ENCODE measurements around the gene UBE2V1.
"Not testable (repeated sequence)": the region's sequence is repeated elsewhere in the genome, so short reads cannot be mapped to it uniquely, and the experiment has no call there.

Gene UBE2V1

DNA sequence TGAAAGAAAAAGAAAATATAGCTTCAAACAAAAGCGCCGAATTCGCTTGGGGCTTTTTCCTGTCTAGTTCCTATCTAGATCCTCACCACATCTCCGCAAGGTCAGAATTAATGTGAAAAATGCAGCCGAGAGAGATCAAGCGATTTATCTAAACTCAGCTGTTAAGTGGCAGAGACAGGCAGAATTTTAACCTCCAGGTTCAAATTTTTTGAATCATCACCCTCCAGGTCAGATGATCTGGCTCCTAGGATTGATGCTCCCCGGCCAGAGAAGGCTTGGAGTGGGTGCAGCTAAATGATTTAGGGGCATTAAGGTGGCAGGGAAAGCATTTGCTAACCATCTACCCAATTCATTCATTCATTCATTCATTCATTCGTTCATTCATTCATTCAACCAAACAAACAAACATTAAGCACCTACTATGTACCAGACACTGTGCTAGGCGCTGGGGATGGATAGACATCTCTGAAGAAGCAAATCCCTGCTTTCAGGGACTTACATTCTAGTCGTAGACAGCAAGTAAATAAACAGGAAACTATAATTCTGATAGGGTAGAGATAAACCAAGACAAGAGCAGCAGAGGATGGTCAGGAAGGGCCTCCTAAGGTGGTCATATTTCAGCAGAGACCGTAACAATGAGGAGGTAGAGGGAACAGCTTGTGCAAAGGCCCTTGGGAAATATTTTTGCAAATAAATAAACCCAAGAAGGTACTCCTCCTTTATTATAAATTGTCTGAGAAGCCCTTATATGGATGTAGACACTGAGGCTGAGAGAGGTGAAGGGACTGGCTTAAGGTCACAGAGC is 672 bp upstream of the UBE2V1 start:
- DNase-seq = no peak

DNA sequence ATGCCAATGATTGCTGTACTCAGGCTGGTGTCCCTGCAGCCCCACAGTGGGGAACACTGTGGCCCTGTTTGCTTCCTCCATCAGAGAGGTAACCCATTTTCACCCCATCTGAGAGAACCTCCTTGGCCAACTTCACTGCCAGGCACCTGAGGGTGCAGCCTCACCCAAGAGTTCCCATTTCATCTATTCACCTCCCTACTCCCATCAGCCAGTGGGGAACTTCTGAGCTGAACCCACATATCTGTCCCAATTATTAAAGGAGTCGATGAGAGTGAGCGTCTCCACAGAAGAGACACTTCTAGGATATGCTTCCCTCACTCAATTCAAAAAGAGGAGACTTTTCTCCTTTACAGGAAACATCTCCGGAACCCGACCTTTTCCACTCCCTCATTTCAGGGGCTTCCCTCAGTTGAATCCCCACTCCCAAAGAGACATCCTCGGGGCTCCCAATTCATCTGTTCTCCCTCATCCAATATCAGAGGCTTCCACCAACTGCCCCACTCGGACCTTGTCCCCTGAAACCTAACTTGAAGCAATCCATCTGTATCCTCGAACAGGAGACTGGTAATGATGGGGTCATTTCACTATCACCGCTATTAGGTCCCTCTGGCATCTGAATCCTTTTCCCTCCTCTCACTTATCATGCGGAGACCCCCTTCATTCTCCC is 988 bp downstream of the UBE2V1 start:
- no peak for DNase-seq

DNA sequence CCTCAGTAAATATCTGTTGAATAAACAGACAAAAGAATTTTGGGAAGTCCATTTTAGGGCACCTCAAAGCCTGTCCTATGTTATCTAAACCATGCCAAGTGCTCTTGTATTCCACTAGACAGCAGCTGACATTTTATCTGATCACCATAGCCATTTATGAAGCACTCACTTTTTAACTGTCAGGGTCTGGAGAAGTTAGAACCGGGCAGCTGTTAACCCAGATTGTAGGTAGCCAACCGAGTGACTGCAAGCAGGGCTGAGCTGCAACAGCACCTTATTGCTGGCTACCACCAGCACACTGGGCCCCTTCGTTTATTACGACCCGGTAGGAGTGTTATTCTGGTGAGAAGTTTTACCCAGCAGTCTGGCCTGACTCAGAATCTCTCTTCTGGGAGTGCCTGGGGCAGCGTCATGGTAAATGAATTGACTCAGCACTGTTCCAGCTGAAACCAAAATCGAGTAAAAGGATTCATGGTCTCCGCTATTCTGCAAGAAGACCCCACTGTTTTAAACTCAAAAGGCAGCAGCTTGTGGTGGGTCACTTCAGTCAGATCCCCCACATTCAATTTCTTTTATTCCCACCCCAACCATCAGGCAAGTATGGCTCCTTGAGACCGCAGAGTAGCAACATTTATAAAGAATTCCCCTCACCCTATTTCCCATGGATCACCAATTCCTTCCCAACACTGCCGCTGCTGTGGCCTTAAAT is 1.7 kb downstream of the UBE2V1 start:
- DNase-seq = peak; percentile 42

DNA sequence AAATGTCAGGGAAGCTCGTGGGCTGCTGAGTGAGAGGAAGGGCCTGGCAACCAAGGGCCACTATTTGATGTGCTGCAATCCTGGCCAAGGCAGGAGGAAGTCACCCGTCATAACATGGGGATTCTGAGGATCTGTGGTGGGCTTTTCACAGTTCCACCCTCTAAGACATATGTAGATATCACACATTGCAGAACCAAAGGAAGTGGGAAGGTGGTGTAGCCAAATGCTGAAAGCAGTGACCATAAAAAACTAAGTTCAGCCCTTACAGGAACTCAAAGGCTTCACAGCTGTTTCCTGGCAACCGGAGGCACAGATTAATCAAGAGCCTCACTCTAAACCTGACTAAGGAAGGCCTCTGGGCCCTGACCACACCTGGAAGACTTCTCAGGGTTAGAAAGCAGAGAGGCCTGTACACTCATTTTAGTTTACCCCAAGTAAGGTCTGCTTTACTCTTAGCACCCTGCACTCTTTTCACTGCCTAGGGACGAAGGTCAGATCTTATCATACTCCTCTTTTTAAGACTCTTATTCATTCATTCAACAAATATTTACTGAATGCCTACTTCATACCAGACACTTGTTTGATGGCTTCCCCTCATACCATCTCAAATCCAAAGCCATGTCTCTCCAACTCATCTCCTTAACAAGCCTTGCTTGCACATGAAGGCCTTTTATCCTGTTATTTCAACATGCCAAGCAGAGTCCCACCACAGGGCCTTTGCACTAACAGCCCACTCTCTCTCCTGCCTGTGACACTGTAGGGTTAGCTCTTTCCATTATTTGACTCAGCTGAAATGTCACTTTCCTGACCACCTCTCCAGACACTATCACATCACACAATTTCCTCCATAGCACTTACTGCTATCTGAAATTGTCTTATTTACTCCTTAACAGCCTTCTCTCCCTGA is 2.6 kb downstream of the UBE2V1 start:
- DNase-seq = peak; percentile 67

DNA sequence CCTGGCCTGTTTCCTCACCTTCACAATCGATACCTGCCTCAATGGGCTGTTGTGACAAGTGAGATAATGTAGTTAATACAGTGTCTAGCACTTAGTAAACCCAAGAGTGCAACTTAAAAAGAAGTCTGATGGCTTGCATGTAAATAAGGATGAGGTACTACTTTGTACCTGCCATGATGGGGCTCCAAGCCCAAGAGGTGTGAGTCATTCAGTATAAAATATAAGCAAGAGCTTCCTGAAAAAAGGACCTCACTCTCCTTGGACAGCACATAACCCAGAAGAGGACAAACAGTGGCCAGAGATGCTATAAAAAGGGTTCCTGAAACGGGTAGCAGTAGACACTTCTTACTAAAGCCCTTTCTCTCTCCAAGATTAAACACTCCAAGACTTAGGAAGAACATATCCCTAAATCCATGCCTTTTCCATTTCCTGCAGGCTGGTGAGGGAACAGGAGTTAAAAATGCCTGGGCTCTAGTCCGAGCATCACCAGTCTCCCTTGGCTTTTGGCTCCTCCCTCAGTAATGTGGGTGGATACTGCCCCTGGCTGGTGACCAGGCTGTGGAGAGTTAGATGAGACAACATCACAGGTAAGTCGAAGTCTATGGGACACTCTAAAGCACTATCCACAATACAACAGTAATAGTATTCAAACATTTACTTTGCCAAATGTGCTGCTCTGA is 4.3 kb downstream of the UBE2V1 start:
- peak; percentile 35 for DNase-seq

DNA sequence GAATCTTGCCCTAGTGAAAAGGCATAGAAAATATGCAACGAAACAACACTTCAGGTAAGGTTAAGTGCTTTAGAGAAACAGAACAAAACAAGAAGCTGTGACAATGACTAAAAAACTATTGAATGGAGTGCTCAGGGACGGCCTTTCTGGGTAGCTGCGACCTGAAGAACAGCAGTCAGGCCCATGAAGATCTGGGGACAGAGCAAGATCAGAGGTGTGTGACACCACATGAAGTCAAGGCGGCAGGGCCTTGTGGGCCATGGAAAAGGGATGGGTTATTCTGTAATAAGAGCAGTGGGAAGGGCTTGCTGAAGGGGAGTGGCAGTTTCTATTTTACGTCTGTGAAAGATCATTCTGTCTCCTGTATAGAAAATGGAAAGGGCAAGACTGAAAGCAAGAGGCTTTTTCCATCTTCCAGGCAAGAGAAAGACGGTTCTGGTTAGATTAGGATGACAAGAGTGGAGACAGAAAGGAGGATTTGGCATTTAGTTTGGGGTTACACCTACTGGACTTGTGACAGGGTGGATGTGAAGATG is 5.1 kb downstream of the UBE2V1 start:
- DNase-seq = no peak

DNA sequence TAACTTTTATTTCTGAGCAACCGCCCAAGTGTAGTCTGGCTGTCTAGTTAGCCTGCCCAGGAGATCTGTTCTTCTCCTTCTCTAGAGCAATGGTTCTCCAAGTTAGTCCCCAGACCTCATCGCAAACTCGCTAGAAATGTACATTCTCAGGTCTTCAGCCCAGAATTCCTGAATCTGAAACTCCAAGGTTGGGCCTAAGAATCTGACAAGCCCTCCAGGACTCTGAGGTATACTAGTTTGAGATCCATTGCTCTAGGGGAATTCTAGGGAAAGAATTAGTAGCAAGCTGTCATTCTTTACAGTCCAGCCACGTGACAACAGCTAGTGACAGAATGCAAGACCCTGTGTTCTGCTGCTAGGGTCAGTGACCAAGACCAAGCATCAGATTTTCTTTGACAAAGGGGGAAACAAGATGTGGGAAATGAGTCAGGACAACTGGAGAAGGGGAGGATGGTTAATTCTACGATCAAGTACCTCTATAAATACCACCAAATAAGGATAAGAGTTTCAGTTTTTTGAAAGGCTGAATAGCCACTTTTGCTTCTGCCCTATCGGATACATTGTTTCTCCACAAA is 5.8 kb downstream of the UBE2V1 start:
- DNase-seq = no peak

DNA sequence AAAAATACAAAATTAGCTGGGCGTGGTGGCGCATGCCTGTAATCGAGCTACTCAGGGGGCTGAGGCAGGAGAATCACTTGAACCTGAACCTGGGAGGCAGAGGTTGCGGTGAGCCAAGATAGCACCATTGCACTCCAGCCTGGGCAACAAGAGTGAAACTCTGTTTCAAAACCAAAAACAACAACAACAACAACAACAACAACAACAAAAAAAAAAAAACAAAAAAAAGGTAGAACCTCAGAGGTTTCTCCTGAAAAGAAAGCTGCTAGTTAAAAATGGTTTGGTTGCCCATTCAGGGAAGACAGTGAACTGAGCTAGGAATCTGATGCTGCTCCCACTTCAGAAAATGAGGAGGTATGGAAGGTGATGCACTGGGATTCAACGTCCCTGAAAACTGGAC is 6.3 kb downstream of the UBE2V1 start:
- DNase-seq = not testable (repeated sequence)

DNA sequence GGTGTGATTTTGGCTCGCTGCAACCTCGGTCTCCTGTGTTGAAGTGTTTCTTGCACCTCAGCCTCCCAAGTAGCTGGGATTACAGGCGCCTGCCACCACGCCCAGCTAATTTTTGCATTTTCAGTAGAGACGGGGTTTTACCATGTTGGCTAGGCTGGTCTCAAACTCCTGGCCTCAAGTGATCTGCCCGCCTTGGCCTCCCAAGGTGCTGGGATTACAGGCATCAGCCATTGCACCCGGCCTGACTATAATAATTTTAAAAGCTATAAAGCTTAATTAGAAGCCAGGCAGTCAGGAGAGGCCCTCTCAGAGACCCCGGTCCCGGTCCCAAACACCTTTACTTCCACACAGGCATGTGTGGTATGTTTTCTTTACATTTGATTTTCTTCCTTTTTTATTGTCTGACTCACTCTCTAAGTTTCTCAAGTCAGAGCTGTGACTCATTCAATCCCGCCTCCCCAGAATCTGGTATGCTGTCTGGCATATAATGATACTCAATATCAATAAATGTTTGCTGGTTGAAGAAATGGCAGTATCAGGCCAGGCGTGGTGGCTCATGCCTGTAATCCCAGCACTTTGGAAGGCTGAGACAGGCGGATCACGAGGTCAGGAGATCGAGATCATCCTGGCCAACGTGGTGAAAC is 9.4 kb downstream of the UBE2V1 start:
- peak; percentile 71 for DNase-seq

DNA sequence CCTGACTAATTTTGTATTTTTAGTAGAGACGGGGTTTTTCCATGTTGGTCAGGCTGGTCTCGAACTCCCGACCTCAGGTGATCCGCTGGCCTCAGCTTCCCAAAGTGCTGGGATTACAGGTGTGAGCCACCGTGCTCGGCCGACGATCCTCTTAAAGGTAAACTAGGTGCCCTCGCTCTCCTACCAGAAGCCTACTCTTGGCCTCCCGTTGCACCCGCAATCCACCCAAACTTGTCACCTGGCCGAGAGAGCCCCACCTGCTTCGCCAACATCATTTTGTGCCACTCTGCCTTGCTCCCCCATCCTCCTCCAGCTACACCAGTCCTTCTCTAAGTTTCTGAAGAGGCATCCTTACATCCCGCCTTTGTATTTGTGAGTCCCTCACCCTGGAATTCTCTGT is 10.4 kb downstream of the UBE2V1 start:
- DNase-seq = not testable (repeated sequence)

DNA sequence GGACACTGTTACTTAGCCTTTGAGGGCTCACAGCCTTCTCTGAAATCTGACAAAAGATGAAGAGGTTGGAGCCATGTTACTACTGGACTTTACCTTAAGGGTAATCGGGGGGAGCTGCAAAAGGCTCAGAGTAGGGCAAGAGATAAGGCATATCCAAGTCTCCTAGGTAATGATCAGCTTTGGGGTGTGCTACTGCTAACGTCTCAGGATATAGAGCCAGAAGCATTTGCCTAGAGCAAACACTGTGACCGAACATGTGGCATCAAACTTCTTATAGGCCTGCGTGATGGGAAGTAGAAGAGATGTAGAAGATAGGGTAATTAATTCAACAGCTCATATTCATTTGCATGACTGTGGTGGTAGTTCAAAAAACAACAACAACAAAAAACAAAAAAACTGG is 11.1 kb downstream of the UBE2V1 start:
- no peak for DNase-seq

DNA sequence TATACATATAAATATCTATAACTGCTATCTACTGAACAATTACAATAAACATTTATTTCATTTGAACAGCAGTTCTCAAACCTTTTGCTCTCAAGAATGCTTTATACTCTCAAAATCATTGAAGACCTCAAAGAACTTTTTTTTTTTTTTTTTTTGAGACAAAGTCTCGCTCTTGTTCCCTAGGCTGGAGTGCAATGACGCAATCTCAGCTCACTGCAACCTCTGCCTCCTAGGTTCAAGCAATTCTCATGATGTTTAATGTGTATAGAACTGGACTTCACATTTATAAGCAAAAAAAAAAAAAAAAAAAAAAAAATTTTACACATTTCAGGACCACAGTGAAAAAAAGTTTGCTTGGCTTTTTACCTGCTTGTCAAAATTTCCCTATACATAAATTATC is 11.7 kb downstream of the UBE2V1 start:
- no peak for DNase-seq

DNA sequence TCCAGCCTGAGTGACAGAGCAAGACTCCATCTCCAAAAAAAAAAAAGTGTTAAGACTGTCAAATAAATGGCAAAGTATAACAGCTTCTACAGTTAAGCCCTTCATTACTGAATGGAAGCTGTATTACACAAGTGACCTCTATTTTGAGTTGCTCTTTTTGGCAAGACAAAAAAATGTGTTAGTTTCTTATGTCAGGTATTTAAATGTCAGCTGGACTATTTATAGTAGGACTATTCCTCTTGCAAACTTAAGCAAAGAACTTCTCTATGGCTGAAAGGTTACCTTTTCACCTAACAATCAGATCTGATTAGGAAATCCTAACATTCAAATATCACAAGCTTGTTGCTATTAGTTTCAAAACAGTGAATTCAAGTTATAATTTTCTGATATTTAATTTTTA is 12.4 kb downstream of the UBE2V1 start:
- DNase-seq = no peak

DNA sequence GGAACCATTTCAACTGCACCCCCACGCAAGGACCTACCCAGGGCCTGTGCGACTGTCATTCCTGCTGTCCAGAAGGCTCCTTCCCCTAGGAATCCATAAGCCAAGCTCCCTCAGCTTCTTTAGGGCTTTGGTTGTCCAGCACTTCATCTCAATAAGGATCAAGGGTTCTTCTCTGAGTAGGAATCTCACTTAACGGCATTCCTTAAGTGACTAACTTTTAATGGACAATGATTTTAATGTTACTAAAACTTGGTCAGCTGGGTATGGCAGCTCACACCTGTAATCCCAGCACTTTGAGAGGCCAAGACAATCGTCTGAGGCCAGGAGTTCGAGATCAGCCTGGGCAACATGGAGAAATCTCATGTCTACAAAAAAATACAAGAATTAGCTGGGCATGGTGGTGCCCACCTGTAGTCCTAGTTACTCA is 13.4 kb downstream of the UBE2V1 start:
- no peak for DNase-seq

DNA sequence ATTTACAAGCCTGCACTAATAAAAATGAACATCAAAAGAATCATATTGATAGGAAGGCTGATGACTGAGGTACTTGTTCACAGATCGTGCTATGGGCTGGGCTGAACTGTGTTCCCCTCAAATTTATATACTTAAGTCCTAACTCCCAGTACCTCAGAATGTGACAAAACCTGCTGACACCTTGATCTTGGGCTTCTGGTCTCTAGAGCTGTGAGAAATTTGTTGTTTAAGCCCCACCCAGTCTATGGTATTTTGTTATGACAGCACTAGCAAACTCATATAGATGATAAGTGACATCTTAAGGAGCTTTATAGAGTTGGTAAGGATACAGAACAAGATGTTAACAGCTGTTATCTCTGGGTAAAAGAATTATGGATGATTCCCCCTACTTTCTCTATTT is 13.8 kb downstream of the UBE2V1 start:
- DNase-seq = no peak

DNA sequence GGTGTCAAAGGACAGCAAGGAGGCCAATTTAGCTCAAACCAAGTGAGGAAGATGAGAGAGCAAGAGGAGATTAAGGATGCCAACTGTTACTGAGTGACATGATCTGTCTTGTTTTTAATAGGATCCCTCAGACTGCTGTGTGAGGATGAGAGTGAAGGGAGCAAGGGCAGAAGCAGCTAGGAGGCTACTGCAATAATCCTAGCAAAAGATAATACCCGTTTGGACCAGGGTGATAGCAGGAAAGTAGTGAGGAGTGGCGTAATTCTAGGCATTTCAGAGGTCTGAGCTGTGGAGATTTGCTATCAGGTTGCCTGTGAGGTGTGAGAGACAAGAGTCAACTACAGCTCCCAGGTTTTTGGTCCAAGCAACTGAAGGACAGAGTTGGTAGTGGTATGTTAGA is 14.7 kb downstream of the UBE2V1 start:
- DNase-seq = no peak

DNA sequence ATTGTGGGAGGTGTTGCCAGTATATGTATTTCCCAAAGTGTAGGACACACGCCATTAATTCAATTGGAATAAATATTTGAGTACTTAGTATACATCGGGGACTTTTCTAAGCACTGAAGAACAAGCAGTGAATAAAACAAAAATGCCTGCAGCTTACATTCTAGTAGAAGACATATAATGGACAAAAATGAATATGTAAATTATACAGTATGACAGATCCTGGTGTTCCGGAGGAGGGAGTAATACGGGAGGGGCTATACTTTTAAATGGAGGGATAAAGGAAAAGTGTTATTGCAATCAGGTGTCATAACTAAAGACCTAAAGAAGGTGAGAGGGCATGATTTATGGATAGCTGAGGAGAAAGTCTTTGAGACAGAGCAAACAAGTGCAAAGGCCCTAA is 15.1 kb downstream of the UBE2V1 start:
- no peak for DNase-seq

DNA sequence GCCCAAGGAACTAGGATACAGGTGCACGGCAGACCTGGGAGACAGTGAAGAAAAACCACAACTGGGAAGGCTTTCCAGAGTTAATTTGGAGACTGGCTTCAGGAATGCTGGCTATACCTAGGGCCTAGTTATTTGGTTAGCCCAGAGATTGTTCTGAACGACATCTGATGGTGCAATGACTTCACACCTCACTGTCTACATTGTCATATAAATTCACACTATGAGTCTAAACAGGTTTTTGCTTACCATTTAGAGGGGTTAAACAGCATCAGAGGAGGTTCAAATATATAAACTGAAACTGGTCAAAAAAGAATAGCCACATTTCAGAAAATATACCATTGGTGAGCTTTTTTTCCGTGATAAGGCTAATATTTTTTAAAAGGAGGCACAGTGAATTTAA is 16.7 kb downstream of the UBE2V1 start:
- DNase-seq = no peak

DNA sequence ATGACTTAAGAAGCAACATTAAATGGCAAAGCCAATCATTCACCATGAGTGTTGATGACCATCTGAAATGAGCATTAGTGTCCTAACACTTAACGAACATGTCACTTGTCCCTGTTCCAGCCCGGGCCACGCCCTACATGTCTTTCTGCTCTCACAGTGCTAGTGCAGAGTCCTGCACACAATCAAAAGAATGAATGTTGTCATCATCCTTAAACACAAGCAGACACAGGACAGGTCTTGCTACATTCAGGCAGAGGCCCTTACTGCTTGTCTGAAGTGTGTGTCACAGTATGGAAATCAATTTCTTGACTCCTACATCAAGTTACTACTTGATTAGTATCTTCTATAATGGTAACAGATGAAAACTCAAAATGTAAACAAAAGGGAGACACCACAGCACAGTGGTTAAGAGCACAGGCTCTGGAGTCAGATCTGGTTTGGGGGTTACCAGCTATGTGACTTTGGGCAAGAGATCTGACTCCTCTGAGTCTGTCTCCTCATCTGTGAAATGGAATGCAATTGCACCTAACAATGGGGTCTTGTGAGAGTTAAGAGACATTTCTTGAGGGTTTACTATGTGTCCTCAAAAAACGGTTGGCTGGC is 17.4 kb downstream of the UBE2V1 start:
- no peak for DNase-seq

DNA sequence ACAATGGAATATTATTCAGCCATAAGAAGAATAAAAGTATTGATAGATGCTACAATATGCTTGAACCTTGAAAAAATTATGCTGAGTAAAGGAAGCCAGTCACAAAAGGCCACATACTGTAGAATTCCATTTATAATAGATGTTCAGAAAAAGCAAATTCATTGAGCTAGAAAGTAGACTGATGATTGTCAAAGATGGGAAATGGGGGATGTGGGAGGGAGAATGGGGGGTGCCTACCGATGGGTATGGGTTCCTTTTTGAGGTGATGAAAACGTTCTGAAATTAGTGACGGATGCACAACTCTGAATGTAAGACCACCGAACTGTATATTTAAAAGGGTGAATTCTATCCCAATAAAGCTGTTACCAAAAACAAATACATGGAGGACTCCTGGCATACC is 18.4 kb downstream of the UBE2V1 start:
- no peak for DNase-seq

DNA sequence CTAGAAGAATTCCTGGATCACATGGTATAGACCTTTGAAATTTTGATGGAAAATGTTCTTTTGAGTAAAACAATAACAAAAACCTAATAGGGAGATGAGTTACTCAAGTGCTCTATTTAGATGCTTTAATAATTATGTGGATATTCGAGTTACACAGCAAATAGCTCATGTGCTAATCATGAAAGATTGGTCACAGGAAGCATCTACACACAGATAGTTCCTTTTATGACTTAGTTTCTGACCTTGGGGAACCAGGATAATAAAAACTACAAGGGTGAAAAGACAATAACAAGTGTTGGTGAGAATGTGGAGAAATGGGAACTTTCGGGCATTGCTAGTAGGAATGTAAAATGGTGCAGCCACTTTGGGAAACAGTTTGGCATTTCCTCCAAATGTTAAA is 19.7 kb downstream of the UBE2V1 start:
- DNase-seq = no peak

Measured in NCI-H226 (cell line).